Peyer's patch (tissue), 4 donors: ENCODE measurements around the gene B3GALT6.

ENCODE experiments used
- POLR2A ChIP-seq, 2 donors: fragments of 450-650 bp; IDR thresholded peaks; one replicate each; pipeline ENCODE4 v1.5.1; 2017; ENCODE audit warnings: antibody characterized with exemption in 2 of 2, mild to moderate bottlenecking in 2 of 2, moderate library complexity in 2 of 2
- TF ChIP-seq, protein P1 (sequence below), 6 experiments: fragments of 450-650 bp in 4 of 6; fragments of 200-600 bp in 2 of 6; sonication (generic) in 1 of 6; IDR thresholded peaks; one replicate each; pipeline ENCODE4 v1.5.1; 2017 to 2019; ENCODE audit warnings: antibody characterized with exemption in 6 of 6, mild to moderate bottlenecking in 3 of 6, moderate library complexity in 1 of 6

DNA sequence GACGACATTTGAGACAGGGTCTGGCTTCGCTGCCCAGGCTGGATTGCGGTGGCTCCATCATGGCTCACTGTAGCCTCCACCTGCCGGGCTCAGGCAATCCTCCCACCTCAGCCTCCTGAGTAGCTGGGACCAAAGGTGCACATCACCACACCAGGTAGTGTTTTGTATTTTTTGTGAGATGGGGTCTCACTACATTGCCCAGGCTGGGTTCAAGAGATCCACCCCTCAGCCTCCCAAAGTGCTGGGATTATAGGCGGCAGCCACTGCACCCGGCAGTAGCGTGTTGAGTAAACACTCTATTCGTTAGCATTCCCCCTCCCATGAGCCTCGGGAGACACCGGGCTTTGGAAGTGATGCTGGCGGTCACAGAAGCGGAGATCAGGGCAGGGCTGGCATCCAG is 21.3 kb downstream of the B3GALT6 start:
- no peak for TF ChIP-seq POLR2A (IDR thresholded peaks at IDR 0.05)
- TF ChIP-seq, protein P1, sequence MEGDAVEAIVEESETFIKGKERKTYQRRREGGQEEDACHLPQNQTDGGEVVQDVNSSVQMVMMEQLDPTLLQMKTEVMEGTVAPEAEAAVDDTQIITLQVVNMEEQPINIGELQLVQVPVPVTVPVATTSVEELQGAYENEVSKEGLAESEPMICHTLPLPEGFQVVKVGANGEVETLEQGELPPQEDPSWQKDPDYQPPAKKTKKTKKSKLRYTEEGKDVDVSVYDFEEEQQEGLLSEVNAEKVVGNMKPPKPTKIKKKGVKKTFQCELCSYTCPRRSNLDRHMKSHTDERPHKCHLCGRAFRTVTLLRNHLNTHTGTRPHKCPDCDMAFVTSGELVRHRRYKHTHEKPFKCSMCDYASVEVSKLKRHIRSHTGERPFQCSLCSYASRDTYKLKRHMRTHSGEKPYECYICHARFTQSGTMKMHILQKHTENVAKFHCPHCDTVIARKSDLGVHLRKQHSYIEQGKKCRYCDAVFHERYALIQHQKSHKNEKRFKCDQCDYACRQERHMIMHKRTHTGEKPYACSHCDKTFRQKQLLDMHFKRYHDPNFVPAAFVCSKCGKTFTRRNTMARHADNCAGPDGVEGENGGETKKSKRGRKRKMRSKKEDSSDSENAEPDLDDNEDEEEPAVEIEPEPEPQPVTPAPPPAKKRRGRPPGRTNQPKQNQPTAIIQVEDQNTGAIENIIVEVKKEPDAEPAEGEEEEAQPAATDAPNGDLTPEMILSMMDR (IDR thresholded peaks at IDR 0.05): no peak
